Esophagus muscularis mucosa (tissue), 4 donors: ENCODE results near the gene AGAP3.

Experiments used
- CTCF ChIP-seq, 3 experiments: fragments of 200-600 bp in 2 of 3; fragments of 450-650 bp in 1 of 3; sonication (generic) in 2 of 3; IDR thresholded peaks; one replicate each; pipeline ENCODE4 v1.5.1; 2017 to 2019; ENCODE audit warnings: antibody characterized with exemption in 3 of 3, mild to moderate bottlenecking in 2 of 3, moderate library complexity in 1 of 3
- EP300 ChIP-seq: sonication (generic); formaldehyde crosslinking; IDR thresholded peaks from one replicate; pipeline ENCODE4 v1.6.1; 2017; ENCODE audit warnings: antibody characterized with exemption
- POLR2A ChIP-seq: fragments of 450-650 bp; IDR thresholded peaks from one replicate; pipeline ENCODE4 v1.6.1; 2017; ENCODE audit warnings: antibody characterized with exemption, moderate library complexity, mild to moderate bottlenecking, low read depth
- POLR2AphosphoS5 ChIP-seq, 2 donors: sonication (generic); formaldehyde crosslinking; IDR thresholded peaks; one replicate each; pipeline ENCODE4 v1.6.1; 2017; ENCODE audit warnings: antibody characterized with exemption in 2 of 2

GRCh38 chr7:151134743-151135524 lies 48.7 kb downstream of the AGAP3 start:
- TF ChIP-seq POLR2AphosphoS5 (IDR thresholded peaks at IDR 0.05): no peak
- TF ChIP-seq CTCF (IDR thresholded peaks at IDR 0.05): no peak
- no peak for TF ChIP-seq POLR2A
- no peak for TF ChIP-seq EP300
